GM18508 (cell line): ENCODE data around the gene LYPD6.

Experiments
- ATAC-seq: cut with Tn5 transposase; IDR thresholded peaks from one replicate; pipeline ENCODE4 v1.9.1; 2021; ENCODE audit warnings: moderate number of reproducible peaks; ENCODE audit not compliant: insufficient read depth, unreplicated experiment

LYPD6 gene

GRCh38 chr2:149446748-149447147 lies 116.4 kb downstream of the LYPD6 start:
- ATAC-seq = no peak

GRCh38 chr2:149448315-149448714 lies 117.9 kb downstream of the LYPD6 start:
- ATAC-seq = no peak

- no peak for ATAC-seq
These were observed 118.6 kb downstream of the LYPD6 start for GRCh38 chr2:149449017-149449416.

- no peak for ATAC-seq
These were observed 121.2 kb downstream of the LYPD6 start for GRCh38 chr2:149451417-149452165.

GRCh38 chr2:149456285-149456684 lies 125.9 kb downstream of the LYPD6 start:
- ATAC-seq = no peak

GRCh38 chr2:149458502-149458901 lies 128.1 kb downstream of the LYPD6 start:
- no peak for ATAC-seq

- ATAC-seq = peak; percentile 88
These were observed 133.1 kb downstream of the LYPD6 start for GRCh38 chr2:149463328-149464002.

- no peak for ATAC-seq
These were observed 134.0 kb downstream of the LYPD6 start for GRCh38 chr2:149464396-149464795.

GRCh38 chr2:149465873-149466272 lies 135.5 kb downstream of the LYPD6 start:
- no peak for ATAC-seq

GRCh38 chr2:149466635-149467034 lies 136.2 kb downstream of the LYPD6 start:
- no peak for ATAC-seq

- ATAC-seq = no peak
These were observed 137.0 kb downstream of the LYPD6 start for GRCh38 chr2:149467436-149467835.

- ATAC-seq = no peak
These were observed 138.2 kb downstream of the LYPD6 start for GRCh38 chr2:149468636-149469035.

GRCh38 chr2:149470046-149470445 lies 139.7 kb downstream of the LYPD6 start:
- no peak for ATAC-seq

GRCh38 chr2:149472413-149472812 lies 142.0 kb downstream of the LYPD6 start:
- ATAC-seq = no peak

GRCh38 chr2:149473068-149473467 lies 142.7 kb downstream of the LYPD6 start:
- ATAC-seq = no peak

GRCh38 chr2:149473521-149473920 lies 143.1 kb downstream of the LYPD6 start:
- no peak for ATAC-seq

GRCh38 chr2:149483004-149483605 lies 152.7 kb downstream of the LYPD6 start:
- ATAC-seq = no peak

- ATAC-seq = no peak
These were observed 156.3 kb downstream of the LYPD6 start for GRCh38 chr2:149486664-149487063.

- ATAC-seq = no peak
These were observed 156.8 kb downstream of the LYPD6 start for GRCh38 chr2:149487189-149487588.

- no peak for ATAC-seq
These were observed 158.5 kb downstream of the LYPD6 start for GRCh38 chr2:149488706-149489440.

- no peak for ATAC-seq
These were observed 159.1 kb downstream of the LYPD6 start for GRCh38 chr2:149489452-149489851.
